ENCODE results near the gene TTYH1.
A peak's percentile ranks its signal among the peaks of the same experiment; 100 is the strongest.

DNA sequence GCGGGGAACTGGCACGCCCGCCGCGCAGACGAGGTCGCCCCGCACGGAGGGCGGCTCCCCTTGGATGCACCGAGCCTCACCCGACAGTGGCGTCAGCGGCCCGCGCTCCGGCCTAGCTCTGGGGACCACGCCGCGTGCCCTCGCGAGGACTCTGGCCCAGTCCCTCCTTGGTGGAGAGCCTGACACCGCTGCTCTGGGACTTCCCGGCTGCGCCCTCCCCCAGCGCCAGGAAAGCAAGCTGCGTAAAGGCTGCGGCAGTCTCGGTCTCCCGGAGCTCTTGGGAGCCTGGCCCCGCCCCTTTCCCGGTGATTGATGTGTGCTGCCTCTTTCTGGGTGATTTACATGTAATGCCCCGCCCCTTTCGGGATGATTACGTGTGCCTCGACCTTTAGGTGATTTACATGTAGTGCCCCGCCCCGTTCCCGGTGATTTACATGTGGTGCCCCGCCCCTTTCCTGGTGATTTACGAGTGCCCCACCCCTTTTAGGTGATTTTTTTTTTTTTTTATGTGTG is 48.3 kb downstream of the TTYH1 start, which contains the start of gene LENG9:
- TF ChIP-seq, protein P1, sequence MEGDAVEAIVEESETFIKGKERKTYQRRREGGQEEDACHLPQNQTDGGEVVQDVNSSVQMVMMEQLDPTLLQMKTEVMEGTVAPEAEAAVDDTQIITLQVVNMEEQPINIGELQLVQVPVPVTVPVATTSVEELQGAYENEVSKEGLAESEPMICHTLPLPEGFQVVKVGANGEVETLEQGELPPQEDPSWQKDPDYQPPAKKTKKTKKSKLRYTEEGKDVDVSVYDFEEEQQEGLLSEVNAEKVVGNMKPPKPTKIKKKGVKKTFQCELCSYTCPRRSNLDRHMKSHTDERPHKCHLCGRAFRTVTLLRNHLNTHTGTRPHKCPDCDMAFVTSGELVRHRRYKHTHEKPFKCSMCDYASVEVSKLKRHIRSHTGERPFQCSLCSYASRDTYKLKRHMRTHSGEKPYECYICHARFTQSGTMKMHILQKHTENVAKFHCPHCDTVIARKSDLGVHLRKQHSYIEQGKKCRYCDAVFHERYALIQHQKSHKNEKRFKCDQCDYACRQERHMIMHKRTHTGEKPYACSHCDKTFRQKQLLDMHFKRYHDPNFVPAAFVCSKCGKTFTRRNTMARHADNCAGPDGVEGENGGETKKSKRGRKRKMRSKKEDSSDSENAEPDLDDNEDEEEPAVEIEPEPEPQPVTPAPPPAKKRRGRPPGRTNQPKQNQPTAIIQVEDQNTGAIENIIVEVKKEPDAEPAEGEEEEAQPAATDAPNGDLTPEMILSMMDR (IDR thresholded peaks at IDR 0.05): no peak
- peak; percentile 96 for TF ChIP-seq POLR2A (IDR thresholded peaks at IDR 0.05)
